HG02885 (cell line): ENCODE measurements around the gene SLC51B.
"Not testable (repeated sequence)": the region's sequence is repeated elsewhere in the genome, so short reads cannot be mapped to it uniquely, and the experiment has no call there.

Experiments used
- ATAC-seq: cut with Tn5 transposase; IDR thresholded peaks from one replicate; pipeline ENCODE4 v1.9.1; 2021; ENCODE audit warnings: mild to moderate bottlenecking; ENCODE audit not compliant: unreplicated experiment, poor library complexity

The SLC51B gene

GRCh38 chr15:65081758-65082157, 36.6 kb downstream of the SLC51B start:
- no peak for ATAC-seq

GRCh38 chr15:65082303-65082953, 37.2 kb downstream of the SLC51B start:
- no peak for ATAC-seq

GRCh38 chr15:65083262-65083701, 38.1 kb downstream of the SLC51B start:
- no peak for ATAC-seq

GRCh38 chr15:65084500-65085206, 39.5 kb downstream of the SLC51B start:
- ATAC-seq, result no peak

GRCh38 chr15:65085207-65085753, 40.1 kb downstream of the SLC51B start:
- no peak for ATAC-seq

GRCh38 chr15:65085990-65086679, 40.9 kb downstream of the SLC51B start:
- no peak for ATAC-seq

- no peak for ATAC-seq
Measured at GRCh38 chr15:65086680-65087111, 41.5 kb downstream of the SLC51B start.

- ATAC-seq, result no peak
Measured at GRCh38 chr15:65087411-65087810, 42.2 kb downstream of the SLC51B start.

- ATAC-seq, result no peak
Measured at GRCh38 chr15:65087873-65088642, 42.9 kb downstream of the SLC51B start.

- no peak for ATAC-seq
Measured at GRCh38 chr15:65088643-65089021, 43.4 kb downstream of the SLC51B start.

- ATAC-seq, result no peak
Measured at GRCh38 chr15:65089206-65089824, 44.1 kb downstream of the SLC51B start.

- no peak for ATAC-seq
Measured at GRCh38 chr15:65091946-65092770, 47.0 kb downstream of the SLC51B start.

- no peak for ATAC-seq
Measured at GRCh38 chr15:65092911-65093792, 48.0 kb downstream of the SLC51B start.

GRCh38 chr15:65093793-65094170, 48.6 kb downstream of the SLC51B start:
- not testable (repeated sequence) for ATAC-seq

GRCh38 chr15:65094294-65094995, 49.3 kb downstream of the SLC51B start:
- no peak for ATAC-seq

- no peak for ATAC-seq
Measured at GRCh38 chr15:65095011-65095746, 50.0 kb downstream of the SLC51B start.

- ATAC-seq, result no peak
Measured at GRCh38 chr15:65095747-65096104, 50.5 kb downstream of the SLC51B start.
